Measurements from ENCODE around the gene XRCC3. TPM values are rescaled to one million over a fixed set of nuclear protein-coding genes. Genes with fewer than 3 reads are reported as not detected.

XRCC3 gene
- total and polyA plus RNA-seq, 10 of the 15 experiments (the other 5 are each of a cell fraction or from before 2014, with no cell fraction given): 0.37 to 52.0 (median 26.8) TPM

- no peaks in the 10 kb centered on the region for H3K79me2 ChIP-seq (ENCODE audit: control insufficient read depth, insufficient read depth, low read length)
- no peak overlapping the region for H3K9ac ChIP-seq (ENCODE audit: control insufficient read depth, insufficient read depth, low read length)
- no peak for DNase-seq (ENCODE audit: low read depth, low spot score)
- in situ Hi-C loops (cut with MboI): no loop called here
- intact Hi-C loops (cut with micrococcal nuclease; ENCODE audit: unreplicated experiment): no loop called here
- CTCF ChIA-PET: no interaction called here
- H4K20me1 ChIP-seq (ENCODE audit: control insufficient read depth, insufficient read depth): no peaks in the 10 kb centered on the region
- no peaks in the 10 kb centered on the region for H3K27me3 ChIP-seq (replicated peaks in 1 of 2; ENCODE audit: control insufficient read depth in 2 of 2, insufficient read depth in 2 of 2, low read length in 1 of 2)
- H3K4me1 ChIP-seq (ENCODE audit: control insufficient read depth, insufficient read depth, low read length): no peaks in the 10 kb centered on the region
- SMC1A ChIA-PET (ENCODE audit: uncharacterized antibody, unreplicated experiment): interaction anchor here (1.1 kb wide), 1 partner anchor 66 kb away, joined by 3 read pairs; no protein-coding TSS in a partner anchor
- no TSS peak for BruUV-seq (replicated peaks)
- ATAC-seq: no peak
- TF ChIP-seq FOXM1 (IDR thresholded peaks at IDR 0.05; ENCODE audit: low read depth, low read length) (no peak), EED (IDR thresholded peaks at IDR 0.05; ENCODE audit: low read depth) (no peak), EZH2 (IDR thresholded peaks at IDR 0.05; ENCODE audit: borderline replicate concordance, control insufficient read depth, low read depth, low read length) (no peak), SP1 (IDR thresholded peaks at IDR 0.05; ENCODE audit: low read depth, low read length) (no peak), ZNF592 (IDR thresholded peaks at IDR 0.05) (no peak), POLR2AphosphoS5 (IDR thresholded peaks at IDR 0.05; ENCODE audit: low read length) (no peak), ATF3 (IDR thresholded peaks at IDR 0.05; ENCODE audit: borderline replicate concordance, extremely low read depth, low read depth, low read length) (no peak), SUZ12 (IDR thresholded peaks at IDR 0.05; ENCODE audit: unreplicated experiment) (no peak), YY1 (IDR thresholded peaks at IDR 0.05; ENCODE audit: low read depth, low read length) (no peak)
- TF ChIP-seq, protein P1, sequence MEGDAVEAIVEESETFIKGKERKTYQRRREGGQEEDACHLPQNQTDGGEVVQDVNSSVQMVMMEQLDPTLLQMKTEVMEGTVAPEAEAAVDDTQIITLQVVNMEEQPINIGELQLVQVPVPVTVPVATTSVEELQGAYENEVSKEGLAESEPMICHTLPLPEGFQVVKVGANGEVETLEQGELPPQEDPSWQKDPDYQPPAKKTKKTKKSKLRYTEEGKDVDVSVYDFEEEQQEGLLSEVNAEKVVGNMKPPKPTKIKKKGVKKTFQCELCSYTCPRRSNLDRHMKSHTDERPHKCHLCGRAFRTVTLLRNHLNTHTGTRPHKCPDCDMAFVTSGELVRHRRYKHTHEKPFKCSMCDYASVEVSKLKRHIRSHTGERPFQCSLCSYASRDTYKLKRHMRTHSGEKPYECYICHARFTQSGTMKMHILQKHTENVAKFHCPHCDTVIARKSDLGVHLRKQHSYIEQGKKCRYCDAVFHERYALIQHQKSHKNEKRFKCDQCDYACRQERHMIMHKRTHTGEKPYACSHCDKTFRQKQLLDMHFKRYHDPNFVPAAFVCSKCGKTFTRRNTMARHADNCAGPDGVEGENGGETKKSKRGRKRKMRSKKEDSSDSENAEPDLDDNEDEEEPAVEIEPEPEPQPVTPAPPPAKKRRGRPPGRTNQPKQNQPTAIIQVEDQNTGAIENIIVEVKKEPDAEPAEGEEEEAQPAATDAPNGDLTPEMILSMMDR (IDR thresholded peaks at IDR 0.05 in 2 of 3, conservative IDR thresholded peaks at IDR 0.05 in 1 of 3; ENCODE audit: control insufficient read depth in 2 of 3, extremely low read depth in 1 of 3, insufficient read depth in 1 of 3, low read depth in 3 of 3, low read length in 3 of 3): no peak
- TF ChIP-seq, protein P2, sequence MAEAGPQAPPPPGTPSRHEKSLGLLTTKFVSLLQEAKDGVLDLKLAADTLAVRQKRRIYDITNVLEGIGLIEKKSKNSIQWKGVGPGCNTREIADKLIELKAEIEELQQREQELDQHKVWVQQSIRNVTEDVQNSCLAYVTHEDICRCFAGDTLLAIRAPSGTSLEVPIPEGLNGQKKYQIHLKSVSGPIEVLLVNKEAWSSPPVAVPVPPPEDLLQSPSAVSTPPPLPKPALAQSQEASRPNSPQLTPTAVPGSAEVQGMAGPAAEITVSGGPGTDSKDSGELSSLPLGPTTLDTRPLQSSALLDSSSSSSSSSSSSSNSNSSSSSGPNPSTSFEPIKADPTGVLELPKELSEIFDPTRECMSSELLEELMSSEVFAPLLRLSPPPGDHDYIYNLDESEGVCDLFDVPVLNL (IDR thresholded peaks at IDR 0.05; ENCODE audit: low read depth, low read length): no peak
- TF ChIP-seq, protein P3, sequence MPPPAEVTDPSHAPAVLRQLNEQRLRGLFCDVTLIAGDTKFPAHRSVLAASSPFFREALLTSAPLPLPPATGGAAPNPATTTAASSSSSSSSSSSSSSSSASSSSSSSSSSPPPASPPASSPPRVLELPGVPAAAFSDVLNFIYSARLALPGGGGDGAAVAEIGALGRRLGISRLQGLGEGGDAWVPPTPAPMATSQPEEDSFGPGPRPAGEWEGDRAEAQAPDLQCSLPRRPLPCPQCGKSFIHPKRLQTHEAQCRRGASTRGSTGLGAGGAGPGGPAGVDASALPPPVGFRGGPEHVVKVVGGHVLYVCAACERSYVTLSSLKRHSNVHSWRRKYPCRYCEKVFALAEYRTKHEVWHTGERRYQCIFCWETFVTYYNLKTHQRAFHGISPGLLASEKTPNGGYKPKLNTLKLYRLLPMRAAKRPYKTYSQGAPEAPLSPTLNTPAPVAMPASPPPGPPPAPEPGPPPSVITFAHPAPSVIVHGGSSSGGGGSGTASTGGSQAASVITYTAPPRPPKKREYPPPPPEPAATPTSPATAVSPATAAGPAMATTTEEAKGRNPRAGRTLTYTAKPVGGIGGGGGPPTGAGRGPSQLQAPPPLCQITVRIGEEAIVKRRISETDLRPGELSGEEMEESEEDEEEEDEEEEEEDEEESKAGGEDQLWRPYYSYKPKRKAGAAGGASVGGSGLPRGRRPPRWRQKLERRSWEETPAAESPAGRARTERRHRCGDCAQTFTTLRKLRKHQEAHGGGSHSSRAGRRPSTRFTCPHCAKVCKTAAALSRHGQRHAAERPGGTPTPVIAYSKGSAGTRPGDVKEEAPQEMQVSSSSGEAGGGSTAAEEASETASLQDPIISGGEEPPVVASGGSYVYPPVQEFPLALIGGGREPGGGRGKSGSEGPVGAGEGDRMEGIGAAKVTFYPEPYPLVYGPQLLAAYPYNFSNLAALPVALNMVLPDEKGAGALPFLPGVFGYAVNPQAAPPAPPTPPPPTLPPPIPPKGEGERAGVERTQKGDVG (CRISPR knock-in tag; IDR thresholded peaks at IDR 0.05): no peak
- H3K4me2 ChIP-seq (ENCODE audit: control insufficient read depth, insufficient read depth): no peak overlapping the region
- 86% methylated on average over 30 of the region's 30 CpGs for WGBS (ENCODE audit: insufficient coverage, insufficient replicate concordance, low lambda C conversion rate, missing lambda C conversion rate)
- no peak overlapping the region for H3K4me3 ChIP-seq
- RAD21 ChIA-PET (ENCODE audit: unreplicated experiment): no interaction called here
- no peak overlapping the region for H3K27ac ChIP-seq (ENCODE audit: control insufficient read depth, insufficient read depth)
- POLR2A ChIA-PET: no interaction called here
- no peaks in the 10 kb centered on the region for H3K9me3 ChIP-seq (replicated peaks; ENCODE audit: control insufficient read depth, insufficient read depth, low read length)
- no peaks in the 10 kb centered on the region; a peak in 2 of 4 replicates for H3K36me3 ChIP-seq (ENCODE audit: control insufficient read depth in 2 of 2, insufficient read depth in 2 of 2, low read length in 1 of 2)
- no peak for FAIRE-seq
- no peak overlapping the region for H2AFZ ChIP-seq (ENCODE audit: control insufficient read depth, low read depth, low read length)
Measured at GRCh38 chr14:103739793-103740501, 24.7 kb upstream of the XRCC3 start.
